ENCODE data around the gene RMI2.

Gene RMI2

DNA sequence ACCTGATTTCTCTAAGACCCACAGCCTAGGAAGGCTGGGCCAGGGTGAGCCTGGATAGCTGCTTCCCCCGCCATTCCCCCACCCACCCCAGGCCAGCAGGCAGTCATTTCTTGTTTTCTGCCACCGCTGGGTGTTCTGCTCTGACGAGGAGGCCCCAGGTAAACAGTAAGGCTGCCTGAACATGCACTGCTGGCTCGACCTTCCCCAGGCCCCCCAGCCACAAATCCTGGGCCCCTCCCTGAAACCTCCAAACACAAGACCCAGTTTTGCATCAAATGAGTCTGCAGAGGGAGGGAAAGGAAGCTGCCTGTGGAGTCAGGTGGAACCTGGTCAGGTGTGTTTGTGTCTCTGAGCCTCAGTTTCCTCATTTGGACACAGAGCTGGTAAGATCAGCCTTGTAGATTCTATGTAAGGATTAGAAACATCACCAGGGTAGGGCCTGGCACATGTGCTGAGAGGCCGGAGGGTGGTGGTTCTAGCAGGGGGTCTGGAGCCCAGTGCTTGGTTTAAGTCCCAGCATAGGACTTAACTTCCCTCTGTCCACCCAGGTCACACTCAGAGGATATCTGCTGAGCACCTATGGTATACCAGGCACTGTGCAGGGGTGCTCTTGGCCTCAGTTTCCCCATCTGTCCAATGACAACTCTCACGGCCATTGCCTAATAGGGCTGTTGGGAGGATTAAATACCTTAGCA, 45.2 kb upstream of the RMI2 start (continued):
- TF ChIP-seq ZSCAN18 (tag by site-specific recombination; IDR thresholded peaks at IDR 0.05) = no peak

DNA sequence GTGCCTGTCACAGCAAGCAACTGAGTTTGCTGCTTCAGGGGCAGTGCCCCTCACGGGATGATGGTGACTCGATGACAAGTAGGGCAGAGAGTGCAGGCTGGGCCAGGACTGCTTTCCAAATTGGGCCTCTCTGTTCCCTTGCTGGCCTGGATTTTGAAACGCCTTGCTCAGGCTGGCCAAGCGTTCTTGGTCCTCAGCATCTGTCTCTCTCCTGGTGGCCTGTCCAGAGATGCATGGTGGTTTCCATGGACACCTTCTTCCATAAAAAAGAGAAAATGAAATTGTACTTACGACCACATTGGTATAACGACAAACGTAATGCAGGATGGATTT, 44.7 kb upstream of the RMI2 start:
- TF ChIP-seq ZNF629 (tag by site-specific recombination; IDR thresholded peaks at IDR 0.05) = no peak
- no peak for TF ChIP-seq ZNF544 (tag by site-specific recombination; IDR thresholded peaks at IDR 0.05)
- TF ChIP-seq SALL2 (tag by site-specific recombination; IDR thresholded peaks at IDR 0.05; ENCODE audit: borderline replicate concordance) = no peak
- TF ChIP-seq ZNF354C (tag by site-specific recombination; IDR thresholded peaks at IDR 0.05; ENCODE audit: borderline replicate concordance, low read depth) = no peak
- no peak for TF ChIP-seq MZF1 (tag by site-specific recombination; IDR thresholded peaks at IDR 0.05; ENCODE audit: borderline replicate concordance)
- no peak for TF ChIP-seq OVOL3 (tag by site-specific recombination; IDR thresholded peaks at IDR 0.05)
- no peak for TF ChIP-seq ZNF155 (tag by site-specific recombination; IDR thresholded peaks at IDR 0.05)

GRCh38 chr16:11301645-11302501, 43.4 kb upstream of the RMI2 start:
- ChIA-PET CTCF (interaction anchor here (0.7 kb wide), 1 partner anchor 25 kb away, joined by 5 read pairs; no protein-coding TSS in a partner anchor), POLR2A (no interaction called here)
- Histone ChIP-seq H3K36me3 (ENCODE audit: control insufficient read depth in 2 of 2, insufficient read depth in 1 of 2, low read length in 2 of 2) (no peaks in the 10 kb centered on the region), H3K27ac (ENCODE audit: extremely low read depth, low read depth, low read length) (no peak overlapping the region), H3K4me3 (ENCODE audit: low read depth, low read length) (no peak overlapping the region), H3K9me3 (ENCODE audit: control insufficient read depth, insufficient read depth, low read depth, low read length) (no peaks in the 10 kb centered on the region), H3K4me1 (ENCODE audit: control insufficient read depth, insufficient read depth, low read length) (0 out of 2 replicates have a peak, but pooled peaks cover 2% of the 10 kb centered on the region)
- TF ChIP-seq REPIN1 (tag by site-specific recombination; IDR thresholded peaks at IDR 0.05; ENCODE audit: low read depth) (no peak), GLI2 (tag by site-specific recombination; IDR thresholded peaks at IDR 0.05; ENCODE audit: borderline replicate concordance, low read depth) (no peak), ZNF404 (tag by site-specific recombination; IDR thresholded peaks at IDR 0.05) (no peak), ZNF560 (tag by site-specific recombination; IDR thresholded peaks at IDR 0.05; ENCODE audit: borderline replicate concordance) (no peak), SP2 (tag by site-specific recombination; IDR thresholded peaks at IDR 0.05) (no peak), KLF1 (tag by site-specific recombination; IDR thresholded peaks at IDR 0.05) (peak; percentile 46; the same call in 1 of the 2 replicates), SP7 (tag by site-specific recombination; IDR thresholded peaks at IDR 0.05) (no peak), ZNF514 (tag by site-specific recombination; IDR thresholded peaks at IDR 0.05) (no peak), ZBTB48 (tag by site-specific recombination; IDR thresholded peaks at IDR 0.05) (no peak), IKZF3 (tag by site-specific recombination; IDR thresholded peaks at IDR 0.05) (no peak), KLF9 (tag by site-specific recombination; IDR thresholded peaks at IDR 0.05; ENCODE audit: low read depth) (no peak), ZNF747 (tag by site-specific recombination; IDR thresholded peaks at IDR 0.05) (no peak)
- TF ChIP-seq, protein P1, sequence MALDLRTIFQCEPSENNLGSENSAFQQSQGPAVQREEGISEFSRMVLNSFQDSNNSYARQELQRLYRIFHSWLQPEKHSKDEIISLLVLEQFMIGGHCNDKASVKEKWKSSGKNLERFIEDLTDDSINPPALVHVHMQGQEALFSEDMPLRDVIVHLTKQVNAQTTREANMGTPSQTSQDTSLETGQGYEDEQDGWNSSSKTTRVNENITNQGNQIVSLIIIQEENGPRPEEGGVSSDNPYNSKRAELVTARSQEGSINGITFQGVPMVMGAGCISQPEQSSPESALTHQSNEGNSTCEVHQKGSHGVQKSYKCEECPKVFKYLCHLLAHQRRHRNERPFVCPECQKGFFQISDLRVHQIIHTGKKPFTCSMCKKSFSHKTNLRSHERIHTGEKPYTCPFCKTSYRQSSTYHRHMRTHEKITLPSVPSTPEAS (tag by site-specific recombination; IDR thresholded peaks at IDR 0.05) = no peak
- TF ChIP-seq, protein P2, sequence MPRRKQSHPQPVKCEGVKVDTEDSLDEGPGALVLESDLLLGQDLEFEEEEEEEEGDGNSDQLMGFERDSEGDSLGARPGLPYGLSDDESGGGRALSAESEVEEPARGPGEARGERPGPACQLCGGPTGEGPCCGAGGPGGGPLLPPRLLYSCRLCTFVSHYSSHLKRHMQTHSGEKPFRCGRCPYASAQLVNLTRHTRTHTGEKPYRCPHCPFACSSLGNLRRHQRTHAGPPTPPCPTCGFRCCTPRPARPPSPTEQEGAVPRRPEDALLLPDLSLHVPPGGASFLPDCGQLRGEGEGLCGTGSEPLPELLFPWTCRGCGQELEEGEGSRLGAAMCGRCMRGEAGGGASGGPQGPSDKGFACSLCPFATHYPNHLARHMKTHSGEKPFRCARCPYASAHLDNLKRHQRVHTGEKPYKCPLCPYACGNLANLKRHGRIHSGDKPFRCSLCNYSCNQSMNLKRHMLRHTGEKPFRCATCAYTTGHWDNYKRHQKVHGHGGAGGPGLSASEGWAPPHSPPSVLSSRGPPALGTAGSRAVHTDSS (tag by site-specific recombination; IDR thresholded peaks at IDR 0.05) = no peak
- TF ChIP-seq, protein P3, sequence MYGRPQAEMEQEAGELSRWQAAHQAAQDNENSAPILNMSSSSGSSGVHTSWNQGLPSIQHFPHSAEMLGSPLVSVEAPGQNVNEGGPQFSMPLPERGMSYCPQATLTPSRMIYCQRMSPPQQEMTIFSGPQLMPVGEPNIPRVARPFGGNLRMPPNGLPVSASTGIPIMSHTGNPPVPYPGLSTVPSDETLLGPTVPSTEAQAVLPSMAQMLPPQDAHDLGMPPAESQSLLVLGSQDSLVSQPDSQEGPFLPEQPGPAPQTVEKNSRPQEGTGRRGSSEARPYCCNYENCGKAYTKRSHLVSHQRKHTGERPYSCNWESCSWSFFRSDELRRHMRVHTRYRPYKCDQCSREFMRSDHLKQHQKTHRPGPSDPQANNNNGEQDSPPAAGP (tag by site-specific recombination; IDR thresholded peaks at IDR 0.05) = peak; percentile 96

More for the DNA sequence above, 44.7 kb upstream of the RMI2 start:
- Histone ChIP-seq H3K36me3 (ENCODE audit: control insufficient read depth in 2 of 2, insufficient read depth in 1 of 2, low read length in 2 of 2) (no peaks in the 10 kb centered on the region), H3K27ac (ENCODE audit: extremely low read depth, low read depth, low read length) (no peak overlapping the region), H3K4me1 (ENCODE audit: control insufficient read depth, insufficient read depth, low read length) (0 out of 2 replicates have a peak, but pooled peaks cover 2% of the 10 kb centered on the region), H3K4me3 (ENCODE audit: low read depth, low read length) (no peak overlapping the region), H3K9me3 (ENCODE audit: control insufficient read depth, insufficient read depth, low read depth, low read length) (no peaks in the 10 kb centered on the region)
- POLR2A ChIA-PET = no interaction called here
- CTCF ChIA-PET = no interaction called here
